Measurements from ENCODE around the gene CFAP99. TPM values are rescaled to one million over a fixed set of nuclear protein-coding genes. Genes with fewer than 3 reads are reported as not detected.

The CFAP99 gene
- total RNA-seq, 1 experiment from 2014 or later = 0.33 TPM

- no peaks in the 10 kb centered on the region for H3K27me3 ChIP-seq (ENCODE audit: control insufficient read depth, insufficient read depth, low read length)
- TF ChIP-seq REST (IDR thresholded peaks at IDR 0.05; ENCODE audit: insufficient read depth in 1 of 2, low read depth in 2 of 2, low read length in 1 of 2) = no peak
- TF ChIP-seq TCF7L2 (IDR thresholded peaks at IDR 0.05; ENCODE audit: low read depth, low read length) = no peak
- no peak for TF ChIP-seq POLR2AphosphoS5 (IDR thresholded peaks at IDR 0.05; ENCODE audit: low read depth, low read length)
- no peak for TF ChIP-seq SIN3A (IDR thresholded peaks at IDR 0.05; ENCODE audit: borderline replicate concordance, insufficient read depth, low read depth, low read length)
- TF ChIP-seq CTCF (IDR thresholded peaks at IDR 0.05) = no peak
- H3K27ac ChIP-seq (ENCODE audit: low read length) = no peak overlapping the region
- ChIA-PET POLR2A (no interaction called here), CTCF (no interaction called here)
- ATAC-seq (no peak), DNase-seq (ENCODE audit: low read depth, low spot score) (no peak)
- no peaks in the 10 kb centered on the region for H3K36me3 ChIP-seq (ENCODE audit: control insufficient read depth, insufficient read depth, low read length)
- no TSS peak for BruUV-seq (replicated peaks)
- H3K4me3 ChIP-seq (ENCODE audit: low read depth in 2 of 2, low read length in 2 of 2) = no peak overlapping the region
- H3K4me1 ChIP-seq (ENCODE audit: control insufficient read depth, insufficient read depth, low read length) = no peaks in the 10 kb centered on the region
- in situ Hi-C loops (cut with HindIII; ENCODE audit: low pct_unique_long_range_greater_than_20kb, low sequenced_read_pairs) = no loop called here
- H3K9me3 ChIP-seq (ENCODE audit: control insufficient read depth, insufficient read depth, low read depth, low read length) = no peaks in the 10 kb centered on the region
- intact Hi-C loops (cut with micrococcal nuclease; ENCODE audit: unreplicated experiment) = no loop called here
Observed at GRCh38 chr4:2390146-2390545, 28.6 kb upstream of the CFAP99 start.

GRCh38 chr4:2390784-2391421 lies 27.9 kb upstream of the CFAP99 start:
- in situ Hi-C loops (cut with HindIII; ENCODE audit: low pct_unique_long_range_greater_than_20kb, low sequenced_read_pairs) = no loop called here
- ChIA-PET CTCF (no interaction called here), POLR2A (no interaction called here)
- no peak for ATAC-seq
- no peaks in the 10 kb centered on the region for H3K27me3 ChIP-seq (ENCODE audit: control insufficient read depth, insufficient read depth, low read length)
- intact Hi-C loops (cut with micrococcal nuclease; ENCODE audit: unreplicated experiment) = no loop called here
- H3K4me1 ChIP-seq (ENCODE audit: control insufficient read depth, insufficient read depth, low read length) = no peaks in the 10 kb centered on the region
- no peak for DNase-seq (ENCODE audit: low read depth, low spot score)
- H3K9me3 ChIP-seq (ENCODE audit: control insufficient read depth, insufficient read depth, low read depth, low read length) = no peaks in the 10 kb centered on the region
- no peaks in the 10 kb centered on the region for H3K36me3 ChIP-seq (ENCODE audit: control insufficient read depth, insufficient read depth, low read length)
- no TSS peak for BruUV-seq (replicated peaks)
- H3K4me3 ChIP-seq (ENCODE audit: low read depth in 2 of 2, low read length in 2 of 2) = no peak overlapping the region
- H3K27ac ChIP-seq (ENCODE audit: low read length) = no peak overlapping the region
- TF ChIP-seq REST (IDR thresholded peaks at IDR 0.05; ENCODE audit: insufficient read depth in 1 of 2, low read depth in 2 of 2, low read length in 1 of 2) (no peak), POLR2AphosphoS5 (IDR thresholded peaks at IDR 0.05; ENCODE audit: low read depth, low read length) (no peak)

Data from Panc1 (cell line).